ENCODE results near the gene ZNF419.

DNA sequence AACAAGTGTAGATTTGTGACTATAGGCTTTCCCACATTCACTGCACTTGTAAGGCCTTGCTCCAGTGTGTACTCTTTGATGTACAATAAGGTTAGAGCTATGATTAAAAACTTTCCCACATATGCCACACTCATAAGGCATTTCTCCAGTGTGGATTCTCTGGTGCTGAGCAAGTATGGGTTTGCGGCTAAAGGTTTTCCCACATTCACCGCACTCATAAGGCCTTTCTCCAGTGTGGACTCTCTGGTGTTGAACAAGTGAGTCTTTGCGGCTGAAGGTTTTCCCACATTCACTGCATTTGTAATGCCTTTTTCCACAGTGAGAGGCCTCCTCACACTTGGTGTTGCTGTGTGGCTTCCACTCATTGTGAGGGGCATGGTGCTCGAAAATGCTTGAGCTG is 13.9 kb upstream of the ZNF419 start:
- TF ChIP-seq, protein P1, sequence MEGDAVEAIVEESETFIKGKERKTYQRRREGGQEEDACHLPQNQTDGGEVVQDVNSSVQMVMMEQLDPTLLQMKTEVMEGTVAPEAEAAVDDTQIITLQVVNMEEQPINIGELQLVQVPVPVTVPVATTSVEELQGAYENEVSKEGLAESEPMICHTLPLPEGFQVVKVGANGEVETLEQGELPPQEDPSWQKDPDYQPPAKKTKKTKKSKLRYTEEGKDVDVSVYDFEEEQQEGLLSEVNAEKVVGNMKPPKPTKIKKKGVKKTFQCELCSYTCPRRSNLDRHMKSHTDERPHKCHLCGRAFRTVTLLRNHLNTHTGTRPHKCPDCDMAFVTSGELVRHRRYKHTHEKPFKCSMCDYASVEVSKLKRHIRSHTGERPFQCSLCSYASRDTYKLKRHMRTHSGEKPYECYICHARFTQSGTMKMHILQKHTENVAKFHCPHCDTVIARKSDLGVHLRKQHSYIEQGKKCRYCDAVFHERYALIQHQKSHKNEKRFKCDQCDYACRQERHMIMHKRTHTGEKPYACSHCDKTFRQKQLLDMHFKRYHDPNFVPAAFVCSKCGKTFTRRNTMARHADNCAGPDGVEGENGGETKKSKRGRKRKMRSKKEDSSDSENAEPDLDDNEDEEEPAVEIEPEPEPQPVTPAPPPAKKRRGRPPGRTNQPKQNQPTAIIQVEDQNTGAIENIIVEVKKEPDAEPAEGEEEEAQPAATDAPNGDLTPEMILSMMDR (conservative IDR thresholded peaks at IDR 0.05; ENCODE audit: low read length): no peak
- TF ChIP-seq EZH2phosphoT487 (IDR thresholded peaks at IDR 0.05; ENCODE audit: borderline replicate concordance): no peak
